IPS DF 19.7 (cell line): ENCODE data around the gene ZMIZ1.

ENCODE experiments used
- DNase-seq: peaks from one replicate; pipeline ENCODE4 v3.0.0-alpha.2; 2013; ENCODE audit warnings: low read depth, low spot score

ZMIZ1 gene

GRCh38 chr10:79284158-79284871, 215.5 kb downstream of the ZMIZ1 start:
- no peak for DNase-seq

GRCh38 chr10:79285315-79286197, 216.8 kb downstream of the ZMIZ1 start:
- DNase-seq = no peak

- DNase-seq = no peak
Observed at GRCh38 chr10:79286318-79286951, 217.7 kb downstream of the ZMIZ1 start.

- DNase-seq = no peak
Observed at GRCh38 chr10:79287973-79288723, 219.4 kb downstream of the ZMIZ1 start.

- DNase-seq = no peak
Observed at GRCh38 chr10:79289801-79290200, 221.0 kb downstream of the ZMIZ1 start.

- no peak for DNase-seq
Observed at GRCh38 chr10:79292026-79292766, 223.4 kb downstream of the ZMIZ1 start.

GRCh38 chr10:79292891-79293746, 224.4 kb downstream of the ZMIZ1 start:
- DNase-seq = peak; percentile 5

- no peak for DNase-seq
Observed at GRCh38 chr10:79293841-79294581, 225.2 kb downstream of the ZMIZ1 start.

- DNase-seq = no peak
Observed at GRCh38 chr10:79295563-79295962, 226.8 kb downstream of the ZMIZ1 start.

- DNase-seq = no peak
Observed at GRCh38 chr10:79296431-79296830, 227.7 kb downstream of the ZMIZ1 start.

- DNase-seq = no peak
Observed at GRCh38 chr10:79298403-79299244, 229.9 kb downstream of the ZMIZ1 start.

- DNase-seq = no peak
Observed at GRCh38 chr10:79299397-79300241, 230.9 kb downstream of the ZMIZ1 start.

GRCh38 chr10:79300711-79301110, 231.9 kb downstream of the ZMIZ1 start:
- DNase-seq = no peak

GRCh38 chr10:79301754-79302530, 233.2 kb downstream of the ZMIZ1 start:
- no peak for DNase-seq

GRCh38 chr10:79303631-79304478, 235.1 kb downstream of the ZMIZ1 start:
- no peak for DNase-seq
